Ovary (tissue), 3 donors: ENCODE measurements around the gene FCHSD1.

Experiments used
- CTCF ChIP-seq, 3 donors: fragments of 450-650 bp in 2 of 3; fragments of 200-600 bp in 1 of 3; IDR thresholded peaks; one replicate each; pipeline versions ENCODE4 v1.5.1 to v1.8.0; 2016 to 2022; ENCODE audit warnings: antibody characterized with exemption in 3 of 3, mild to moderate bottlenecking in 1 of 3
- EP300 ChIP-seq: sonication (generic); formaldehyde crosslinking; IDR thresholded peaks from one replicate; pipeline ENCODE4 v1.6.1; 2017; ENCODE audit warnings: antibody characterized with exemption
- donor health status: DM: no; HTN: no; CAD: no.

DNA sequence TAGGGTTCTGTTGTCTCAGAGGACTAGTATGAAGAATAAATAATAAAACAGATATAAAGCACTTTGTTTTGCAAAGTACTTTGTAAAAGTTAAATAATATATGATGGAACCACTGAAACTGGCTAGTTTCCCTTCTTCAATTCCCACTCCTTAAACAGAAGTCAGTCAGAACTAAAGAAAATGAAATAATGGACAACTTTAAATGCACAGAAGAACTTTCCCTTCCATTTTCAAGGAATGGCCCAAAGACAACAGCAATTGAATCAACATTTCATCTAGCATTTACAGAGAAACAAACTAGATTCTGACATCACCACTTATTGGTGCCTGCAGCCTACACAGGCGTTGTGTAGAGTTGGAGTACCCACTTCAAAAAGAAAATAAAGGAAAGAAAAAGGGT is 48.6 kb downstream of the FCHSD1 start:
- TF ChIP-seq CTCF (IDR thresholded peaks at IDR 0.05): no peak
- TF ChIP-seq EP300: no peak
